Lung (tissue), 12 donors: ENCODE data around the gene CFAP251. TPM values are rescaled to one million over a fixed set of nuclear protein-coding genes. Genes with fewer than 3 reads are reported as not detected.

Experiments used
- ATAC-seq: fragments of 200-7000 bp; cut with Tn5 transposase; one replicate; pipeline ENCODE4 v1.9.1; 2020; ENCODE audit warnings: moderate number of reproducible peaks; ENCODE audit not compliant: insufficient read depth, low FRiP score
- DNase-seq, 3 donors: peaks; one replicate each; pipeline ENCODE4 v3.0.0-alpha.2; 2013 to 2017
- H3K27ac ChIP-seq, 2 donors: one replicate each; pipeline ENCODE4 v1.5.1; 2013; ENCODE audit warnings: mild to moderate bottlenecking in 2 of 2, moderate library complexity in 2 of 2, control low read depth in 1 of 2, inconsistent platforms in 1 of 2, low read depth in 1 of 2, low read length in 1 of 2
- H3K27me3 ChIP-seq, 3 donors: one replicate each; pipeline ENCODE4 v1.5.1; 2013; ENCODE audit warnings: low read length in 2 of 3; ENCODE audit not compliant: control insufficient read depth in 3 of 3, insufficient read depth in 3 of 3
- H3K36me3 ChIP-seq, 4 donors: one replicate each; pipeline ENCODE4 v1.5.1; 2013; ENCODE audit warnings: low read length in 4 of 4, mild to moderate bottlenecking in 1 of 4, moderate library complexity in 1 of 4; ENCODE audit not compliant: control insufficient read depth in 4 of 4, insufficient read depth in 4 of 4
- H3K4me1 ChIP-seq, 5 donors: one replicate each; pipeline ENCODE4 v1.5.1; 2013; ENCODE audit warnings: low read length in 5 of 5, mild to moderate bottlenecking in 2 of 5, moderate library complexity in 1 of 5; ENCODE audit not compliant: control insufficient read depth in 5 of 5, insufficient read depth in 5 of 5
- H3K4me3 ChIP-seq: one replicate; pipeline ENCODE4 v1.5.1; 2013; ENCODE audit warnings: mild to moderate bottlenecking, control low read depth, moderate library complexity
- H3K9ac ChIP-seq, 2 donors: one replicate each; pipeline ENCODE4 v1.5.1; 2013; ENCODE audit warnings: low read length in 2 of 2, control low read depth in 1 of 2; ENCODE audit not compliant: insufficient read depth in 1 of 2
- H3K9me3 ChIP-seq, 4 donors: one replicate each; pipeline ENCODE4 v1.5.1; 2013; ENCODE audit warnings: low read length in 3 of 4, mild to moderate bottlenecking in 1 of 4, moderate library complexity in 1 of 4; ENCODE audit not compliant: control insufficient read depth in 4 of 4, insufficient read depth in 3 of 4
- CTCF ChIP-seq: IDR thresholded peaks from 2 replicates; pipeline ENCODE4 v1.5.1; 2012; ENCODE audit warnings: mild to moderate bottlenecking; ENCODE audit errors: control extremely low read depth, extremely low read depth
- WGBS, 2 donors: extraction: QIAGEN DNeasy Blood & Tissue Kit; methylation state at CpG; one replicate each; pipeline ENCODE4 v1.1.7; 2013; 5-methylcytosine and 5-hydroxymethylcytosine counted together
- polyA plus RNA-seq, 2 donors: library from polyadenylated mRNA; stranded (reverse); fragments of 200-250 nt; gene quantifications; one replicate each; pipeline ENCODE4 v1.2.1, GENCODE V29; 2013
- total RNA-seq, 2 donors: library from RNA; depleted of rRNA in 1 of 2; stranded (reverse); fragments of >200 nt in 1 of 2; gene quantifications; one replicate each; pipeline ENCODE4 v1.2.1, GENCODE V29; 2014 to 2021
- donor health status: control.
- donor health status: control.
- donor health status: Bipolar disorder and iron deficiency.
- donor health status: healthy.
- donor health status: DM: yes; HTN: yes; CAD: no.

CFAP251 gene
- total and polyA plus RNA-seq, 4 donors: 6.9 to 35.4 (median 15.6) TPM

- no peaks in the 10 kb centered on the region for H3K27me3 ChIP-seq
- no peak overlapping the region for H3K4me3 ChIP-seq
- ATAC-seq: no peak
- no peak overlapping the region for H3K9ac ChIP-seq
- no peaks in the 10 kb centered on the region for H3K9me3 ChIP-seq
- no peak for TF ChIP-seq CTCF
- H3K36me3 ChIP-seq: no peaks in the 10 kb centered on the region
- 92 to 93% methylated on average over 4 of the region's 4 CpGs for WGBS, 2 donors
- no peak overlapping the region for H3K27ac ChIP-seq
- DNase-seq: no peak
- no peaks in the 10 kb centered on the region for H3K4me1 ChIP-seq
Measured at GRCh38 chr12:121953117-121953692, 34.8 kb downstream of the CFAP251 start.

DNA sequence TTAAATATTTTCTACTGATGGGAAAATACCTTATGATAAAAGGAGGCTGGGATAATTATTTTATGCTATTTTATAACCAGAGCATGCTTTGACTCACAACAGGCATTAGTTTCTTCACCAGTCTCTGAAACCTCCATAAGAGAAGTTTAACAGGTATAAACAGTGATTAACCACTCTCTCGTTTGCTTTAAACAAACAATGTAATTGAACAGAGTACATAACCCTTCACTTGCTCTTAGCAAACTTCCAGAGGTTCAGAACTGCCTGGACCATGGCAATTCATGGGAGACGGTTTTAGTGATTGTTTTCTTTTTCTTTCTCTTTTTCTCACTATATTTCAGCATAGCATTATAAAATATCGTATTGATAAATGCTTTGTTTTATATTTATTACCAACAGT, 35.3 kb downstream of the CFAP251 start:
- WGBS, 2 donors: 65 to 90% methylated on average over 3 of the region's 3 CpGs
- H3K9me3 ChIP-seq: no peaks in the 10 kb centered on the region
- DNase-seq: no peak
- TF ChIP-seq CTCF: no peak
- no peak for ATAC-seq
- H3K27ac ChIP-seq: no peak overlapping the region
- H3K36me3 ChIP-seq: no peaks in the 10 kb centered on the region
- no peak overlapping the region for H3K4me3 ChIP-seq
- no peak overlapping the region for H3K9ac ChIP-seq
- no peaks in the 10 kb centered on the region for H3K27me3 ChIP-seq
- no peaks in the 10 kb centered on the region for H3K4me1 ChIP-seq

GRCh38 chr12:121955258-121956237, 37.2 kb downstream of the CFAP251 start:
- no peak for TF ChIP-seq CTCF
- Histone ChIP-seq H3K9ac (no peak overlapping the region), H3K4me1 (no peaks in the 10 kb centered on the region), H3K36me3 (no peaks in the 10 kb centered on the region), H3K9me3 (no peaks in the 10 kb centered on the region), H3K4me3 (no peak overlapping the region), H3K27me3 (no peaks in the 10 kb centered on the region), H3K27ac (no peak overlapping the region)
- ATAC-seq (no peak), DNase-seq (peak in 1 of 3 donors; percentile 11)
- WGBS, 2 donors: 83 to 88% methylated on average over 13 of the region's 13 CpGs
